RKO (cell line): ENCODE results near the gene PIEZO1.

Experiments
- DNase-seq: peaks from one replicate; pipeline ENCODE4 v3.0.0-alpha.2; 2016; ENCODE audit warnings: low spot score

The PIEZO1 gene

GRCh38 chr16:88716601-88717001 lies 68.4 kb downstream of the PIEZO1 start:
- DNase-seq, result no peak

GRCh38 chr16:88716201-88716600 lies 68.8 kb downstream of the PIEZO1 start:
- no peak for DNase-seq

GRCh38 chr16:88715312-88716190 lies 69.5 kb downstream of the PIEZO1 start:
- peak; percentile 24 for DNase-seq

GRCh38 chr16:88714420-88715302 lies 70.4 kb downstream of the PIEZO1 start:
- no peak for DNase-seq

- DNase-seq, result peak; percentile 42
Observed at GRCh38 chr16:88713568-88714419, 71.2 kb downstream of the PIEZO1 start.

GRCh38 chr16:88713054-88713453 lies 72.0 kb downstream of the PIEZO1 start:
- DNase-seq, result no peak

- DNase-seq, result no peak
Observed at GRCh38 chr16:88712362-88712979, 72.5 kb downstream of the PIEZO1 start.

GRCh38 chr16:88711750-88712340 lies 73.2 kb downstream of the PIEZO1 start:
- DNase-seq, result no peak

GRCh38 chr16:88710556-88710955 lies 74.5 kb downstream of the PIEZO1 start:
- no peak for DNase-seq

- peak; percentile 45 for DNase-seq
Observed at GRCh38 chr16:88706965-88707826, 77.8 kb downstream of the PIEZO1 start.

GRCh38 chr16:88706229-88706964 lies 78.6 kb downstream of the PIEZO1 start, which contains the start of the genes CTU2 and RNF166:
TSS of gene CTU2 (plus strand) at chr16:88706503. CDS start at chr16:88706531, 28 bp downstream.
TSS of gene RNF166 (minus strand) at chr16:88706408. CDS start at chr16:88706325, 83 bp downstream.
- peak; percentile 91 for DNase-seq

- DNase-seq, result no peak
Observed at GRCh38 chr16:88705801-88706228, 79.2 kb downstream of the PIEZO1 start.

- DNase-seq, result peak; percentile 22
Observed at GRCh38 chr16:88705076-88705684, 79.8 kb downstream of the PIEZO1 start.

- DNase-seq, result no peak
Observed at GRCh38 chr16:88703486-88704309, 81.3 kb downstream of the PIEZO1 start.

- no peak for DNase-seq
Observed at GRCh38 chr16:88702371-88703210, 82.4 kb downstream of the PIEZO1 start.

- DNase-seq, result no peak
Observed at GRCh38 chr16:88701581-88702370, 83.2 kb downstream of the PIEZO1 start.
